Tibial nerve (tissue), 3 donors: Measurements from ENCODE around the gene LRRC30.

Source experiments
- CTCF ChIP-seq, 5 experiments: fragments of 200-600 bp in 3 of 5; fragments of 450-650 bp in 2 of 5; sonication (generic) in 3 of 5; IDR thresholded peaks; one replicate each; pipeline ENCODE4 v1.5.1; 2016 to 2019; ENCODE audit warnings: antibody characterized with exemption in 5 of 5, mild to moderate bottlenecking in 3 of 5, moderate library complexity in 2 of 5
- POLR2A ChIP-seq, 2 donors: fragments of 450-650 bp; IDR thresholded peaks; one replicate each; pipeline ENCODE4 v1.6.1; 2017; ENCODE audit warnings: antibody characterized with exemption in 2 of 2, mild to moderate bottlenecking in 2 of 2, moderate library complexity in 2 of 2

- TF ChIP-seq CTCF (IDR thresholded peaks at IDR 0.05) (no peak), POLR2A (IDR thresholded peaks at IDR 0.05) (no peak)
These were observed 5.2 kb downstream of the LRRC30 start for GRCh38 chr18:7236072-7236471.
